CD4-positive, alpha-beta T cell (primary cell): ENCODE results near the gene PIAS2. TPM values are rescaled to one million over a fixed set of nuclear protein-coding genes. Genes with fewer than 3 reads are reported as not detected.
"Not testable (repeated sequence)": the region's sequence is repeated elsewhere in the genome, so short reads cannot be mapped to it uniquely, and the experiment has no call there.

Experiments used
- ATAC-seq: fragments of 200-7000 bp; cut with Tn5 transposase; one replicate; pipeline ENCODE4 v1.10.0; 2022; ENCODE audit warnings: mild to moderate bottlenecking; ENCODE audit not compliant: poor library complexity
- CTCF ChIA-PET: fragments of 350-600 bp; sonication (Branson Sonifier 250); formaldehyde crosslinking; loops from one replicate; lab custom pipeline; 2021; ENCODE audit warnings: antibody characterized with exemption, inconsistent platforms; lab: Charles Lee
- POLR2A ChIA-PET: fragments of 350-600 bp; sonication (Branson Sonifier 250); formaldehyde crosslinking; loops from one replicate; lab custom pipeline; 2021; ENCODE audit warnings: antibody characterized with exemption, inconsistent platforms; lab: Charles Lee
- DNase-seq, 14 experiments: peaks; one replicate each; pipeline ENCODE4 v3.0.0-alpha.2; 2013 to 2020; ENCODE audit warnings: mixed read lengths in 2 of 14
- H3K27ac ChIP-seq, 2 donors: one replicate each; pipeline versions ENCODE4 v1.5.1 to v1.7.0; 2013; ENCODE audit warnings: low read length in 2 of 2, low read depth in 1 of 2, mild to moderate bottlenecking in 1 of 2
- H3K27me3 ChIP-seq, 2 experiments: 1 replicate in 1 of 2; 2 replicates in 1 of 2; pipeline versions ENCODE4 v1.6.1 to v1.7.0; 2013; ENCODE audit warnings: low read length in 2 of 2, control low read depth in 1 of 2, mild to moderate bottlenecking in 1 of 2, moderate library complexity in 1 of 2; ENCODE audit not compliant: insufficient read depth in 2 of 2, control insufficient read depth in 1 of 2
- H3K36me3 ChIP-seq: one replicate; pipeline ENCODE4 v1.6.1; 2013; ENCODE audit warnings: low read length, control low read depth; ENCODE audit not compliant: insufficient read depth
- H3K4me1 ChIP-seq: one replicate; pipeline ENCODE4 v1.6.1; 2013; ENCODE audit warnings: low read length, control low read depth; ENCODE audit not compliant: insufficient read depth
- H3K4me3 ChIP-seq: one replicate; pipeline ENCODE4 v1.5.1; 2013; ENCODE audit warnings: mild to moderate bottlenecking, low read length, moderate library complexity
- H3K9me3 ChIP-seq, 2 experiments: 1 replicate in 1 of 2; 2 replicates in 1 of 2; pipeline versions ENCODE4 v1.6.1 to v1.7.0; 2013; ENCODE audit warnings: low read length in 2 of 2, mild to moderate bottlenecking in 2 of 2, control low read depth in 1 of 2, moderate library complexity in 1 of 2; ENCODE audit not compliant: control insufficient read depth in 1 of 2, insufficient read depth in 1 of 2
- H3K27ac Mint-ChIP-seq: one replicate; pipeline ENCODE4 v1.8.0; 2020; ENCODE audit warnings: mixed read lengths
- H3K27me3 Mint-ChIP-seq: one replicate; pipeline ENCODE4 v1.8.0; 2021; ENCODE audit warnings: mixed read lengths
- H3K36me3 Mint-ChIP-seq: one replicate; pipeline ENCODE4 v1.8.0; 2021; ENCODE audit warnings: low read depth, mixed read lengths
- H3K4me1 Mint-ChIP-seq: one replicate; pipeline ENCODE4 v1.8.0; 2021; ENCODE audit warnings: low read depth, mixed read lengths
- H3K4me3 Mint-ChIP-seq: one replicate; pipeline ENCODE4 v1.8.0; 2020; ENCODE audit warnings: mild to moderate bottlenecking, mixed read lengths
- H3K9me3 Mint-ChIP-seq: one replicate; pipeline ENCODE4 v1.8.0; 2020; ENCODE audit warnings: mixed read lengths
- CTCF ChIP-seq: fragments of 200-600 bp; IDR thresholded peaks from one replicate; pipeline ENCODE4 v1.8.0; 2022; ENCODE audit warnings: antibody characterized with exemption, mild to moderate bottlenecking
- intact Hi-C, 2 experiments: fragments of 100-400 bp; cut with DNase I in 1 of 2; cut with micrococcal nuclease in 1 of 2; formaldehyde crosslinking; loops; one replicate each; pipeline versions ENCODE4 v1.15.1 to v1.9.0; 2023 to 2025; cut with DNase I, micrococcal nuclease
- total RNA-seq, 174 experiments: library from RNA in 2 of 174; stranded (reverse) in 2 of 174; gene quantifications; one replicate each; pipeline ENCODE4 v1.2.3 and lab custom pipeline; 2021 to 2026

PIAS2 gene
- total RNA-seq, 2 experiments from 2014 or later = 32.0 to 36.3 TPM

GRCh38 chr18:46809145-46809544 lies 108.2 kb downstream of the PIAS2 start:
- ChIA-PET POLR2A (no interaction called here), CTCF (no interaction called here)
- no peak overlapping the region for H3K27ac Mint-ChIP-seq
- no peaks in the 10 kb centered on the region for H3K9me3 ChIP-seq
- H3K4me1 ChIP-seq = no peaks in the 10 kb centered on the region
- ATAC-seq = no peak
- TF ChIP-seq CTCF = no peak
- DNase-seq = no peak
- no peaks in the 10 kb centered on the region for H3K27me3 ChIP-seq
- H3K36me3 Mint-ChIP-seq = no peaks in the 10 kb centered on the region
- H3K9me3 Mint-ChIP-seq = peaks cover 6% of the 10 kb centered on the region
- H3K27me3 Mint-ChIP-seq = no peaks in the 10 kb centered on the region
- H3K4me3 Mint-ChIP-seq = no peak overlapping the region
- no peaks in the 10 kb centered on the region for H3K4me1 Mint-ChIP-seq
- intact Hi-C loops = no loop called here
- no peaks in the 10 kb centered on the region for H3K36me3 ChIP-seq
- H3K27ac ChIP-seq = no peak overlapping the region
- no peak overlapping the region for H3K4me3 ChIP-seq

GRCh38 chr18:46795945-46796344 lies 121.4 kb downstream of the PIAS2 start:
- H3K4me1 ChIP-seq, H3K4me1 Mint-ChIP-seq, H3K27me3 Mint-ChIP-seq, POLR2A ChIA-PET, H3K9me3 Mint-ChIP-seq, intact Hi-C loops, H3K4me3 ChIP-seq, H3K36me3 ChIP-seq, CTCF ChIA-PET, H3K9me3 ChIP-seq, H3K36me3 Mint-ChIP-seq, DNase-seq, H3K27ac ChIP-seq, ATAC-seq, H3K27me3 ChIP-seq, H3K4me3 Mint-ChIP-seq, H3K27ac Mint-ChIP-seq: not testable (repeated sequence)

GRCh38 chr18:46794607-46795006 lies 122.7 kb downstream of the PIAS2 start:
- H3K4me3 Mint-ChIP-seq = no peak overlapping the region
- intact Hi-C loops = no loop called here
- Histone ChIP-seq H3K9me3 (peaks cover 0 to 4% of the 10 kb centered on the region in 2 experiments), H3K36me3 (no peaks in the 10 kb centered on the region), H3K27me3 (peaks cover 0 to 3% of the 10 kb centered on the region in 2 experiments), H3K4me1 (no peaks in the 10 kb centered on the region), H3K4me3 (no peak overlapping the region), H3K27ac (no peak overlapping the region)
- no peak for DNase-seq
- ChIA-PET CTCF (no interaction called here), POLR2A (no interaction called here)
- H3K4me1 Mint-ChIP-seq = no peaks in the 10 kb centered on the region
- no peak overlapping the region for H3K27ac Mint-ChIP-seq
- H3K27me3 Mint-ChIP-seq = no peaks in the 10 kb centered on the region
- no peaks in the 10 kb centered on the region for H3K36me3 Mint-ChIP-seq
- no peak for ATAC-seq
- H3K9me3 Mint-ChIP-seq = peaks cover 4% of the 10 kb centered on the region
- TF ChIP-seq CTCF = no peak

- POLR2A ChIA-PET = no interaction called here
- H3K27me3 Mint-ChIP-seq = no peaks in the 10 kb centered on the region
- DNase-seq = no peak
- no peak for ATAC-seq
- Histone ChIP-seq H3K4me1 (no peaks in the 10 kb centered on the region), H3K36me3 (no peaks in the 10 kb centered on the region), H3K4me3 (no peak overlapping the region), H3K27me3 (peaks cover 0 to 3% of the 10 kb centered on the region in 2 experiments), H3K9me3 (peaks cover 0 to 4% of the 10 kb centered on the region in 2 experiments), H3K27ac (no peak overlapping the region)
- no peak overlapping the region for H3K27ac Mint-ChIP-seq
- H3K4me1 Mint-ChIP-seq = no peaks in the 10 kb centered on the region
- CTCF ChIA-PET = no interaction called here
- H3K9me3 Mint-ChIP-seq = peaks cover 4% of the 10 kb centered on the region
- no peak overlapping the region for H3K4me3 Mint-ChIP-seq
- intact Hi-C loops = no loop called here
- H3K36me3 Mint-ChIP-seq = no peaks in the 10 kb centered on the region
- TF ChIP-seq CTCF = no peak
These were observed 123.7 kb downstream of the PIAS2 start for GRCh38 chr18:46793565-46793964.
